HG03342 (cell line): ENCODE data around the gene TLX2.
A peak's percentile ranks its signal among the peaks of the same experiment; 100 is the strongest.
"Not testable (repeated sequence)": the region's sequence is repeated elsewhere in the genome, so short reads cannot be mapped to it uniquely, and the experiment has no call there.

Experiments used
- ATAC-seq: cut with Tn5 transposase; IDR thresholded peaks from one replicate; pipeline ENCODE4 v1.9.1; 2021; ENCODE audit warnings: mild to moderate bottlenecking, moderate library complexity; ENCODE audit not compliant: unreplicated experiment

Gene TLX2

DNA sequence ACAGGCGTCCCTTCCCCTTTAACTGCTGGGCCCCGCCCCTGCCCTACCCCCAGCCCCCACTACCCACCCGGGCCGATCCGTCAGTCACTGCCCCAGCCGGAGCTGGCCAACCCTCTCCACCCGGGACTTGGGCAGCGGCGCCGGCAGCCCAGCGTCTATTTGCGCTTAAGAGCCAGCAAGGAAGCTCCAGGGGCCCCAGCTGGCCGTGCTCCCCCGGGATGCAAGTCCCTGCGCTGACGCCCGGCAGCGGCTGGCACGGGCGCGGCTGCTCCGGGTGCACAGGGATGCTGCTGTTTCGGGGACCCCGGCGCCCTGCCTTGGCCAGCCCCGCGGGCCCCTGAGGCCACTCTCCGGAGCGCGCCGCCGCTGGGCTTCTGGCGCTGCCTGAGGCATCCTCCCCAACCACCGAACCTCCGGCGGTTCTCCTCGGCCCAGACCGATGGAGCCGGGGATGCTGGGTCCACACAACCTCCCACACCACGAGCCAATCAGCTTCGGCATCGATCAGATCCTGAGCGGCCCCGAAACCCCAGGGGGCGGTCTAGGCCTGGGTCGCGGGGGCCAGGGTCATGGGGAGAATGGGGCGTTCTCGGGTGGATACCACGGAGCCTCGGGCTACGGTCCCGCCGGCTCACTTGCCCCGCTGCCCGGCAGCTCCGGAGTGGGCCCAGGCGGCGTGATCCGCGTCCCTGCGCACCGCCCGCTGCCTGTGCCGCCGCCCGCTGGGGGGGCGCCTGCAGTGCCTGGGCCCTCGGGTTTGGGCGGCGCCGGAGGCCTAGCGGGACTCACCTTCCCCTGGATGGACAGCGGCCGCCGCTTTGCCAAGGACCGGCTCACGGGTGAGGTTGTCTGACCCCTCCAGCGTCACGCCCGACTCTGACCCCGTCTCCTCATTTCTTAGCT is at the start of gene TLX2:
Gene TLX2, plus strand, starts transcription at position 83 of the 903 bp plus-strand sequence. Its CDS starts 357 bp downstream, at position 440.
- ATAC-seq, result no peak

GRCh38 chr2:74470742-74471141 is 43.5 kb upstream of the TLX2 start:
- not testable (repeated sequence) for ATAC-seq

GRCh38 chr2:74471332-74472065 is 42.8 kb upstream of the TLX2 start:
- ATAC-seq, result no peak

DNA sequence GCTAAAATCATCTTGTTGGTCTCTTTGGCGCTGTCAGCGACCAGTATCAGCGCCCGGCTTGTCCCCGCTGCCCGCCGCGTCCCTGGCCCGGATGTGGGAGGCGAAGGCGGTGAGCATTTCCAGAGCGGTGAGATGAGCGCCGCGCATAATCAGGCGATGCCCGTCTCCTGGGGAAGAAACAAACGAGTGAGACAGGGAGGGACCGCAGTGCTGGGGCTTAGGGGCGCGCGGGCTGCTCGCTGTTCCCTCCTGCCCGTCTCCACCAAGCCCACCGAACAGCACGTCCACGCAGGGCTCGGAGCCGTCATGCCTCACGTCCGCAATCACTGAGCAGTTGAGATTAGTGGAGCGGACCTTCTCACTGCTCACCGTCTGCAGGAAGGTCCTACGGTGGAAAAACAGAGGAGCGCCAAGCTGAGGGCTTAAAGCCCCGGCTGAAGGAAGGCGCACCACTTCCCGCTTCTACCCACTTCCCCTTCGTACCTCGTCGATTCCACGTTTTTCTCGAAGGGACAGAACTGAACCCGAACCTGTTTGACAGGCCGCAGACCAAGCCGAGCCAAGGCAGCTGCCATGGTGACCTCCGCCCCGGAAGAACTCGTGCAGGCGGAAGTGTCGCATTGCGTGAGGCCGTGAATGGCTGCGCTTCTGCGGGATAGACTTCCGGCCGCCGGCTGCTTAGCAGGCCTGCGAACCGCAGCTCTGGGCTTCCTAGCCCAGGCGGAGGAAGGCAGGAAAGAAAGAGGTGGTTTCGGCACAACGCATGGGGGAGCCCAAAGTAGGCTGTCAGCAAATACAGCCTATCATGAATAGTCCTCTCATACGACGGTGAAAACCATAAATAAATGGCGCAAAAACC is 41.9 kb upstream of the TLX2 start, which contains the start of gene MRPL53:
Gene MRPL53, minus strand, starts transcription at position 595 of the 859 bp plus-strand sequence. Its CDS starts 20 bp downstream, at position 575.
- peak; percentile 81 for ATAC-seq

DNA sequence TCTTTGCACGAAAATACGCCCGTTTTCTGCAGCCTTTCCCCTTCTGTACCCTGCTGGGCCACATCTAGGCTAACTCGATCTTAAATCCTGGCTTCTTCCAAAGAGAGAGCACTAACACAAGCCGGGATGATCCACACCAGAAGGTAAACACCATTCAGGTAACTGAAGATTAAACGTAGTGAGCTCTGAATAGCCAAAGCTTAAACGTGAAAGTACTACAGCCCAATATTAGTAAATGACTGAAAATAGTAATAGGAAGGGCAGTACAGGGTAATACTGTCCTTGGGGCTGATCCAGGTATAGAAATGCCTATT is 41.3 kb upstream of the TLX2 start:
- ATAC-seq, result no peak

- no peak for ATAC-seq
Measured at GRCh38 chr2:74474481-74474880, 39.8 kb upstream of the TLX2 start.

DNA sequence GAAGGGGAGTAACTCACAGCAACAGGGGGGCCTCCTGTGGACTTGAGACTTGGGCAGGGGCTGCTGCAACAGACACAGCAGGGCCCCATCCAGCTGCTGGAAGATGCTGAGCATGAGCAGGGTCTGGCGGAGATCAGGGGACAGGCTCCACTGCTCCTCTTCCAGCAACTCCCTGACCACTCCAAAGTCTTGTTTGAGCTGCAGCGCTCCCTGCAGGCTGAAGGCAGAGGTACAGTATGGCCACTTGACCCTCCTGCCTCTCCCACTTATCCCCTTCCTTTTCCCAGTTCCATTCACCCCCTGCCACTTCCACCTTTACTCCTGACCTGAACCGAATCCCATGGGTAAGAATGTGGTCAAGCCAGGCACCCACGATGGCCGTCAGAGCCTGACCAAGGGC is 39.4 kb upstream of the TLX2 start:
- no peak for ATAC-seq

DNA sequence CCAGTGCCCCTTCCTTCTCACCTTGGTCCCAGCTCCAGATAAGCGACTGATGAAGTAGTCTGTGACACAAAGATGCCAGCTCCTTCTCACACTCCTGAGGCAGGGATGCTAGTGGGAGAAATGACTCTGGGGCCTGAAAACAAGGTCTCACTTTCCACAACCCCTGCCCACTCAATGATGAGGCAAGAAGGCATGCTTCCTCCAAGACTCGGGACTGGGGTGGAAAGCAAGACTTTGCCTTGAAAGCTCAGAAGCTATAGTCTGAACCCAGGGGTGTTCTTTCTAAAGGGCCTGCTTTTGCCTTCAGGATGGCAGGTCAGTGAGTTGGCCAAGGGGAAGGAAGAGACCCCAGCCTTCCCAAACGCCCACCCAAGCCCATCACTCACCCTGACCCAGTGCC is 32.8 kb upstream of the TLX2 start:
- no peak for ATAC-seq

DNA sequence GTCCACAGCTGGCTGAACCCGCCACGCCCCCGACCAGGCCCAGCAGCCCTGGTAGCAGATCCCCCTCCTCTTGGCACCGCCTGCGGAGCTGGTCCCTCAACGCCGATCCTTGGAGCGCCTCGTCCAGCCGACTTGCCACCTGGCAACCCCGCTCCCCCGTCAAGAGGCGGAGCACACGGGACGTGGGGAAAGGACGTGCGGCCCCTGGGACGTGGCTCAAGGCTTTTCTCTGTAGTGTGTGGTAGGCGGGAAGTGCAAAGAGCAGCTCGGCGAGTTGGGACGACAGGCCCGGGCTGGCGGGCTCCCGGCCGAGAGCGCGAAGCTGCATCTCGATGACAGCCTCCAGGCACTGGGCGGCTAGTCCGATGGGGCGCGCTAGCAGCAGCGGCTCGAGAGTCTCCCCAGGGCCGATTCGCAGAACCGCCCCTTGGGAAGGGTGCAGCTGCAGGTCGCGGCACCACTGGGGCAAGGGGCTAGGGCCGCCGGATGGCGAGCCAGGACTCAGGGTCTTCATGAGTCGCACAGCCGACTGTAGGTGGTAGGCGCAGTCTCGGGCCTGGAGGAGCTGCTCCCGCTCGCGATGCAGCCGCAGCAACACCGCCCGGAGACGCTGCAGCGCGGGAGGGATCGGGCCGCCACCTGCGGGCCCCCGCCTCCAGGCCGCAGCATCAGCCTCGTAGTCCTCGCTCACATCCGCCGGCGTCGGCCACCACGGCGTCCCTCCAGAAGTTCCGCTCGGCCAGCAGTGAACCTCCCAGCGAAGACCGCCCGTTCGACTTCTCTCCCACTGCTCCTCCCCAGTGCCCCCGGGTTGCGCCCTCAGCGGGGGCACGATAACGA is 32.1 kb upstream of the TLX2 start:
- ATAC-seq, result peak; percentile 31

DNA sequence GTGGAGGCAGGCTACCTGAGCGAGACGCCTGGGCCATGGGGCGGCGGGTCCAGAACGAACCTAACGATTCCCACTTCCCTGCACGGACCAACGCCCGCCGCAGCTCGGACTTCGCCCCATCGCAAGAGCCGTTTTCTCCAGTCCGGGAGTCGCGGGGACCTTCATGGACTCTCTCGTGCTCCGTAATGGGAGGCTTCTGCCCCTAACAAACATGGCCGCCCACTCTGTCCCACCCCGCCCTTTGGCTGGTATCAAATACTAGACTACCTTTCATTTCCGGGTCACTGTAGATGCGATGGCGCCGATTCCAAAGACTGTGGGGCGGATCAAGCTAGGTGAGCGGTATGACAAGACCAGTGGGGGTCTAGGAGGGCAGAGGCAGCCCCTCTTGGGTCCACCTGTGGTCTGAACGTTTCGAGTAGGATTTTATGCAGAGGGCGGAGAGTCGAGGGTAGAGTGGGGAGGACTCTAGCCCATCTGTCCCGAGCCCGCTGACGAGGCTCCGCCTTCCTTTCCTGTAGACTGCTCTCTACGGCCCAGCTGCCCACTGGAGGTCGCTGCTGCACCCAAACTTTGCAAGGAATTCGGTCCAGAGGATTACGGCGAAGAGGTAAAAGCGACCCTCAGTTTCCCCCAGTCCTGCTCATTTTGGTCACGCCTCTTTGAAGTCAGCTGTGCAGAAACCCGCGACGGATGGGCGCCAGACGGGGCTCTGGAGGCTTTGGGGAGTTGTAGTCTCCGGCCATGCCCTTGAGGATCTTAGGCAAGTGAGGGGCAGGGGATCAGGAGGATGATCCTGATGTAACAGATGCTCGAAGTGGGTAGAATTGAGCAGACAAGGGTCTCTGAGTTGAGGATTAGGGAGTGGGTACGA is 31.2 kb upstream of the TLX2 start, which contains the start of the genes CCDC142 and TTC31:
Gene CCDC142, minus strand, starts transcription at position 198 of the 874 bp plus-strand sequence. Its CDS starts 161 bp downstream, at position 37.
Gene TTC31, plus strand, starts transcription at position 281 of the 874 bp plus-strand sequence. Its CDS starts 15 bp downstream, at position 296.
- ATAC-seq, result peak; percentile 89

DNA sequence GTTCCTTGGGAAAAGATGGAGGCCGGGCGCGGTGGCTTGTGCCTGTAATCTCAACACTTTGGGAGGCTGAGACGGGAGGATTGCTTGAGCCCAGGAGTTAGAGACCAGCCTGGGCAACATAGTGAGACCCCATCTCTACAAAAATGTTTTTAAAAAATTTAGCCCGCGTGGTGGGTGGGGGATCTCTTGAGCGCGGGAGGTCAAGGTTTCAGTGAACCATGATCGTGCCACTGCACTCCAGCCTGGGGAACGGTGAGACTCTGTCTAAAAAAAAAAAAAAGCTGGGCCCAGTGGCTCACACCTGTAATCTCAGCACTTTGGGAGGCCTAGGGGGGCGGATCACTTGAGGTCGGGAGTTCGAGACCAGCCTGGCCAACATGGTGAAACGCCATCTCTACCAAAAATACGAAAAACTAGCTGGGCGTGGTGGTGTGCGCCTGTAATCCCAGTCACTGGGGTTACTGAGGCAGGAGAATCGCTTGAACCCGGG is 30.5 kb upstream of the TLX2 start:
- not testable (repeated sequence) for ATAC-seq

DNA sequence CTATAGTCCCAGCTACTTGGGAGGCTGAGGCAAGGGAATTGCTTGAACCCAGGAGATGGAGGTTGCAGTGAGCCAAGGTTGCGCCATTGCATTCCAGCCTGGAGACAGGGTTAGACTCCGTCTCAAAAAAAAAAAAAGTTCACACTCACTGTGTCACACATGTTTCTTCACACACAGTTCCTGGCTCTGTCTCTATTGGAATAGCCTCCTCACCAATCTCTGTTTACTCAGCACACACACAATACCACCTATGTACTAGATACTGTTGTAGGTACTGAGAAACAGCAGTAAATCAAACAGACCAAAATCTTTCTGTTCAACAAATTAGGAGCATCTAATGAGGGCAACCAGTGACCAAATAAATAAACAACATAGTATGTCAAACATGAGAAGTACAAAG is 28.1 kb upstream of the TLX2 start:
- ATAC-seq, result no peak

DNA sequence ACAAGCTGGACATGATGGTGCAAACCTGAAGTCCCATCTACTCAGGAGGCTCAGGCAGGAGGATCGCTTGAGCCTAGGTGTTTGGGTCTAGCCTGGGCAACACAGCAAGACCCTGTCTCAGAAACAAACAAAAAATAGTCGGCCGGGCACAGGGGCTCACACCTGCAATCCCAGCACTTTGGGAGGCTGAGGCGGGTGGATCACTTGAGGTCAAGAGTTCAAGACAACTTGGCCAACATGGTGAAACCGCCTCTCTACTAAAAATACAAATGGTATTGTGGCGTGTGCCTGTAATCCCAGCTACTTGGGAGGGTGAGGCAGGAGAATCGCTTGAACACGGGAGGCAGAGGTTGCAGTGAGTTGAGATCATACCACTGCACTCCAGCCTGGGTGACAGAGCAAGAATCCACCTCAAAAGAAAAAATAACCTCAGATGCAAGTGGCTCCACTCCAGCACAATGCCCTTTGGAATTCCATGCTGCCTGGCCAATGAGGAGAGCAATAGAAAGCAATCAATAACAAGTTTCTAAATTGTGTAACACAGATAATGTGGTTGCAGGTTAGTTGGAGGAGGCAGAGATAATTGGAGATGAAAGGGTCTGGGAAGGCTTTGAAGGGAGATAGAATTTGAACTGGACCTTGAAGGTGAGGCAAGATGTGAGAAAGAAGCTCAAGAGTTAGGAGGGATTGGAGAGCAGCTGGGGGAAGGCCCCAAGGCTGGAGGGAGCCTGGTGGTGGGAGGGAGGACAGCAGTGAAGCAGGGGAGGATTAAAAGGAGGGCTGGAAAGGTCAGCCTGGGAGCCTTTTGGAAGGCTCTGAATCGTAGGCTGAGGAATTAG is 25.4 kb upstream of the TLX2 start:
- no peak for ATAC-seq

DNA sequence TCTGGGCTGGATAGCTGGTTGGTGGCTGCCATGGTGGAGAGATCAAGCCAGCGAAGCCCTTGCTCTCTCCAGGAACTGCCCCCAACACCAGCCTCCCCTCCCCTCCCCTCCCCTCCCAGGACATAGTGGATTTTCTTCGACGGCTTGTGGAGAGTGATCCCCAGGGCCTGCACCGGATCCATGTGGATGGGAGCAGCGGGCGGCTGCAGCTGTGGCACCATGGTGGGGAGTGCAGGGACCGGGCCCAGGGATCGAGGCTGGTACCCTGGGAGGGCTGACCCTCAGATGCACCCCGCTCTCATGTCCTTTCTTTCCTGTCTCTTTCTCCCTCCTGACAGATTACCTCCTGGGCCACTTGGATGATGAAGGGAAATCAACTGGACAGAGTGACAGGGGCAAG is 24.3 kb upstream of the TLX2 start:
- ATAC-seq, result no peak

GRCh38 chr2:74491648-74492544 is 22.4 kb upstream of the TLX2 start:
- no peak for ATAC-seq

- ATAC-seq, result no peak
Measured at GRCh38 chr2:74493546-74493945, 20.7 kb upstream of the TLX2 start.

DNA sequence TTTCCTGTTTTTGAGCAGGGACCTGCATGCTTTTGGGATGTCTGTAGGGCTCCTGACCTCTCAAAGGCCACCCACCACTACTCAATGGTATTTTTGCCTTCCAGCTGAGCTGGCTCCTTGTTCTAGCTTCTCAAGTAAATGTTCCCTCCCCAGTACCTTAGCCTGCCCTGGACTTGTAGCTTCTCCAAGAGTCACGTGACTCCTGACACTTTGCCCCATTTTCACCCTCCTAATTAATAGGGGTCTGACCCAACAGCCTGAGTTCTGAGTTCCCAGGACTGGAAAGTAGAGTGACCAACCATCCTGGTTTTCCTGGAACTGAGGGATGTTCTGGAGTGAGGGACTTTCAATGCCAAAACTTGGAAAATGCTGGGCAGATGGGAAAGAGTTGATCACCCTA is 18.8 kb upstream of the TLX2 start:
- ATAC-seq, result no peak
